HCT116 (cell line): Measurements from ENCODE around the gene FGFR3. TPM values are rescaled to one million over a fixed set of nuclear protein-coding genes. Genes with fewer than 3 reads are reported as not detected.

Source experiments
- ATAC-seq: fragments of 200-7000 bp; cut with Tn5 transposase; 2 replicates; pipeline ENCODE4 v1.9.1; 2020; ENCODE audit warnings: mild to moderate bottlenecking, moderate library complexity
- BruUV-seq: library from RNA; stranded (reverse); fragments of 400-500 nt; replicated peaks from 2 replicates; lab custom pipeline; 2021; lab: Mats Ljungman, UMichigan
- CTCF ChIA-PET: fragments of 300-600 bp; sonication (Branson Sonifier 250); formaldehyde crosslinking; loops from one replicate; lab custom pipeline; 2021; ENCODE audit warnings: antibody characterized with exemption; lab: Charles Lee
- POLR2A ChIA-PET: fragments of 300-600, 350-600 bp; sonication (Branson Sonifier 250); formaldehyde crosslinking; loops from one replicate; lab custom pipeline; 2021; ENCODE audit warnings: antibody characterized with exemption; lab: Charles Lee
- RAD21 ChIA-PET, 2 experiments: fragments of 300-600 bp; sonication (Branson Sonifier 250); formaldehyde crosslinking; loops; one replicate each; lab custom pipeline; 2023; ENCODE audit warnings: low total read pairs in 2 of 2; ENCODE audit not compliant: uncharacterized antibody in 2 of 2, unreplicated experiment in 2 of 2, low non-redundant PET in 1 of 2; lab: Charles Lee
- DNase-seq: peaks from one replicate; pipeline ENCODE4 v3.0.0-alpha.2; 2010; ENCODE audit warnings: low read depth, low spot score
- H2AFZ ChIP-seq: fragments of 200-600 bp; shearing (Covaris generic), sonication (generic); 2 replicates; pipeline ENCODE4 v1.6.1; 2017; ENCODE audit warnings: low read depth, mixed run types, mixed read lengths, antibody characterized with exemption, low read length; ENCODE audit not compliant: poor library complexity, severe bottlenecking
- H3K27ac ChIP-seq: 2 replicates; pipeline ENCODE4 v1.5.1; 2012; ENCODE audit warnings: low read depth, low read length
- H3K27me3 ChIP-seq: fragments of 200-600 bp; sonication (generic); 2 replicates; pipeline ENCODE4 v1.6.1; 2016; ENCODE audit warnings: mixed run types, low read length, mixed read lengths; ENCODE audit not compliant: insufficient read depth
- H3K36me3 ChIP-seq, 2 experiments: fragments of 200-500 bp in 1 of 2; fragments of 200-600 bp in 1 of 2; sonication (Bioruptor generic) in 1 of 2; sonication (generic) in 1 of 2; 2 replicates each; pipeline versions ENCODE4 v1.5.1 to v1.6.1; 2014 to 2016; ENCODE audit warnings: low read length in 2 of 2, inconsistent platforms in 1 of 2, mixed read lengths in 1 of 2, mixed run types in 1 of 2; ENCODE audit not compliant: insufficient read depth in 2 of 2, control insufficient read depth in 1 of 2
- H3K4me1 ChIP-seq, 2 experiments: fragments of 200-600 bp in 1 of 2; sonication (generic) in 1 of 2; 2 replicates each; pipeline versions ENCODE4 v1.5.1 to v1.6.1; 2012 to 2017; ENCODE audit warnings: low read length in 2 of 2, inconsistent platforms in 1 of 2, mild to moderate bottlenecking in 1 of 2, mixed read lengths in 1 of 2, mixed run types in 1 of 2, moderate library complexity in 1 of 2; ENCODE audit not compliant: insufficient read depth in 2 of 2, control insufficient read depth in 1 of 2
- H3K4me2 ChIP-seq: fragments of 200-600 bp; sonication (generic); 2 replicates; pipeline ENCODE4 v1.6.1; 2017; ENCODE audit warnings: mixed run types, low read length, mixed read lengths
- H3K4me3 ChIP-seq, 2 experiments: fragments of 200-600 bp in 1 of 2; sonication (generic) in 1 of 2; replicated peaks in 1 of 2; 2 replicates each; pipeline ENCODE4 v1.5.1; 2011 to 2016; ENCODE audit warnings: low read length in 2 of 2, control low read depth in 1 of 2, low read depth in 1 of 2, mild to moderate bottlenecking in 1 of 2, mixed read lengths in 1 of 2, mixed run types in 1 of 2
- H3K79me2 ChIP-seq: fragments of 200-600 bp; sonication (generic); 2 replicates; pipeline ENCODE4 v1.6.1; 2017; ENCODE audit warnings: mild to moderate bottlenecking, mixed run types, low read length, moderate library complexity, mixed read lengths; ENCODE audit not compliant: insufficient read depth
- H3K9ac ChIP-seq: fragments of 200-600 bp; sonication (generic); 2 replicates; pipeline ENCODE4 v1.6.1; 2016; ENCODE audit warnings: low read length, mixed read lengths
- H3K9me2 ChIP-seq: fragments of 200-600 bp; sonication (generic), shearing (Covaris generic); 2 replicates; pipeline ENCODE4 v1.6.1; 2017; ENCODE audit warnings: mixed run types, mild to moderate bottlenecking, moderate library complexity; ENCODE audit not compliant: insufficient read depth
- H3K9me3 ChIP-seq, 2 experiments: fragments of 200-500 bp in 1 of 2; fragments of 200-600 bp in 1 of 2; sonication (Bioruptor generic) in 1 of 2; sonication (generic) in 1 of 2; 2 replicates each; pipeline ENCODE4 v1.6.1; 2014 to 2017; ENCODE audit warnings: low read length in 2 of 2, mixed read lengths in 2 of 2, inconsistent platforms in 1 of 2, low read depth in 1 of 2, mild to moderate bottlenecking in 1 of 2, mixed run types in 1 of 2, moderate library complexity in 1 of 2; ENCODE audit not compliant: control insufficient read depth in 1 of 2, insufficient read depth in 1 of 2
- H4K20me1 ChIP-seq: fragments of 200-600 bp; sonication (generic), shearing (Covaris generic); 2 replicates; pipeline ENCODE4 v1.6.1; 2017; ENCODE audit warnings: mixed run types, mild to moderate bottlenecking, moderate library complexity; ENCODE audit not compliant: insufficient read depth
- CBX3 ChIP-seq: IDR thresholded peaks from 2 replicates; pipeline ENCODE4 v1.6.1; 2012; ENCODE audit warnings: low read depth
- ELF1 ChIP-seq: IDR thresholded peaks from 2 replicates; pipeline ENCODE4 v1.6.1; 2012; ENCODE audit warnings: low read depth, borderline replicate concordance
- EZH2 ChIP-seq: fragments of 200-600 bp; sonication (generic); IDR thresholded peaks from 2 replicates; pipeline ENCODE4 v1.6.1; 2017; ENCODE audit warnings: antibody characterized with exemption, mixed run types
- POLR2A ChIP-seq: IDR thresholded peaks from 2 replicates; pipeline ENCODE4 v1.7.0; 2011; ENCODE audit warnings: borderline replicate concordance; ENCODE audit not compliant: insufficient read depth, insufficient read length; ENCODE audit errors: extremely low read depth
- RAD21 ChIP-seq: IDR thresholded peaks from 2 replicates; pipeline ENCODE4 v1.6.1; 2012; ENCODE audit warnings: low read depth, mild to moderate bottlenecking
- SIN3A ChIP-seq: IDR thresholded peaks from 2 replicates; pipeline ENCODE4 v1.6.1; 2012; ENCODE audit warnings: low read depth
- SP1 ChIP-seq: IDR thresholded peaks from 2 replicates; pipeline ENCODE4 v1.6.1; 2012; ENCODE audit warnings: low read depth
- intact Hi-C: fragments of 100-400 bp; cut with micrococcal nuclease; formaldehyde crosslinking; loops from 2 replicates; pipeline ENCODE4 v1.10.0; 2022
- total RNA-seq: library from RNA; stranded (reverse); gene quantifications from one replicate; pipeline ENCODE4 v1.2.1, GENCODE V29; 2021; ENCODE audit not compliant: unreplicated experiment
- TF ChIP-seq, protein P1 (sequence below), 3 experiments: fragments of 200-600 bp in 1 of 3; sonication (generic) in 1 of 3; IDR thresholded peaks in 2 of 3; conservative IDR thresholded peaks in 1 of 3; 2 replicates each; pipeline ENCODE4 v1.5.1; 2012 to 2017; ENCODE audit warnings: low read depth in 2 of 3, low read length in 2 of 3, antibody characterized with exemption in 1 of 3, borderline replicate concordance in 1 of 3, control low read depth in 1 of 3, mild to moderate bottlenecking in 1 of 3, mixed read lengths in 1 of 3, mixed run types in 1 of 3, moderate library complexity in 1 of 3; ENCODE audit not compliant: insufficient read depth in 1 of 3

The FGFR3 gene
- total RNA-seq, 1 experiment from 2014 or later, result 31.7 TPM

DNA sequence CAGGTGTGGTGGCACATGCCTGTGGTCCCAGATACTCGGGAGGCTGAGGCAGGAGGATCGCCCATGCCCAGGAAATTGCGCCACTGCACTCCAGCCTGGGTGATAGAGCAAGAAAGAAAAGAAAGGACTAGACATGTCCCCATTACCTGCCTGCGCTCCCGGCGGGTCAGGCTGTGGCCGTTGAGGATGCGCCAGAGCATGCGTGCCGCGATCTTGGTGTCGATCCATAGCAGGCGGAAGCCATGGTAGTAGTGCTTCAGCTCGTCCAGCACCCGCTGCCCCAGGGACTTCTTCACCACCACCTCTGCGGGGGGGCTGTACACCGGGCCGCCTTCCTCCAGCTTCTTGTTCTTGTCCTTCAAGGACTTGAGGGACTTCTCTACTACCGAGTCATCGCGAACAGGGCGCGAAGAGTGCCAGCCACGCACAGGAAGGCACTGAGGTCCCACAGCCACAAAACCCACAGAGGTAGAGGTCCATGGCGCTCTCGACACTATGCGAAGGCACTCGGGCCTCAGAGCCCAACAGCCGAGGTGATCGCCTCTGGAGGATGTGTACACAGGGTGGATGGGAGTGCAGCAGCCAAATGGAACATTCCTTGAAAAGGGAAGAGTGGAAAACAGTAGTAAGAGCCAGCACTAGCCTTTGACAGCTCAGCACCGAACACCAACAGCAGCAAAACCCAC, 48.3 kb downstream of the FGFR3 start (continued):
- TF ChIP-seq, protein P1, sequence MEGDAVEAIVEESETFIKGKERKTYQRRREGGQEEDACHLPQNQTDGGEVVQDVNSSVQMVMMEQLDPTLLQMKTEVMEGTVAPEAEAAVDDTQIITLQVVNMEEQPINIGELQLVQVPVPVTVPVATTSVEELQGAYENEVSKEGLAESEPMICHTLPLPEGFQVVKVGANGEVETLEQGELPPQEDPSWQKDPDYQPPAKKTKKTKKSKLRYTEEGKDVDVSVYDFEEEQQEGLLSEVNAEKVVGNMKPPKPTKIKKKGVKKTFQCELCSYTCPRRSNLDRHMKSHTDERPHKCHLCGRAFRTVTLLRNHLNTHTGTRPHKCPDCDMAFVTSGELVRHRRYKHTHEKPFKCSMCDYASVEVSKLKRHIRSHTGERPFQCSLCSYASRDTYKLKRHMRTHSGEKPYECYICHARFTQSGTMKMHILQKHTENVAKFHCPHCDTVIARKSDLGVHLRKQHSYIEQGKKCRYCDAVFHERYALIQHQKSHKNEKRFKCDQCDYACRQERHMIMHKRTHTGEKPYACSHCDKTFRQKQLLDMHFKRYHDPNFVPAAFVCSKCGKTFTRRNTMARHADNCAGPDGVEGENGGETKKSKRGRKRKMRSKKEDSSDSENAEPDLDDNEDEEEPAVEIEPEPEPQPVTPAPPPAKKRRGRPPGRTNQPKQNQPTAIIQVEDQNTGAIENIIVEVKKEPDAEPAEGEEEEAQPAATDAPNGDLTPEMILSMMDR (IDR thresholded peaks at IDR 0.05 in 2 of 3, conservative IDR thresholded peaks at IDR 0.05 in 1 of 3; ENCODE audit: borderline replicate concordance in 1 of 3, insufficient read depth in 1 of 3, low read depth in 2 of 3, low read length in 2 of 3), result no peak
- no peak for TF ChIP-seq CBX3
- no peak for TF ChIP-seq ELF1
- TF ChIP-seq RAD21, result no peak
- TF ChIP-seq SP1, result no peak

DNA sequence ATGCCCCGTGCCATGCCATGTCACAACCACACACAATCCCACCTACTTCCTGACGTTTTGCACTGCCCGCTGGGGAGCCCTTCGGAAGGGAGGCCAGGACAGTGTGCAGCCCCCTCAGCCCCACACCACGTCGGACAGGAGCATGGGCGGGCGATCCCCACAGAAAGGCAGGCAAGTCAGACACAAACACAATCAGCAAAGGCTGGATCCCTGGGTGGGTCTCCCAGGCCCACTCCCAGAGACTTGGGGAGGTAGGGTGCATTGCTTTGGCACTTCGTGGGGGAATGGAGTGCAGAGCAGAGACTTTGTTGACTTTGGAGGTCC, 48.8 kb downstream of the FGFR3 start:
- ATAC-seq (no peak), DNase-seq (no peak)
- H2AFZ ChIP-seq, result no peak overlapping the region
- no peaks in the 10 kb centered on the region for H4K20me1 ChIP-seq
- ChIA-PET POLR2A (no interaction called here), CTCF (no interaction called here), RAD21 (no interaction called here)
- no TSS peak for BruUV-seq
- no peak overlapping the region for H3K4me3 ChIP-seq
- no peaks in the 10 kb centered on the region for H3K9me3 ChIP-seq
- no peaks in the 10 kb centered on the region for H3K9me2 ChIP-seq
- TF ChIP-seq SIN3A, result no peak
- TF ChIP-seq CBX3, result no peak
- TF ChIP-seq POLR2A, result no peak
- TF ChIP-seq EZH2, result no peak
- no peak overlapping the region for H3K9ac ChIP-seq
- H3K36me3 ChIP-seq, result peaks cover 31 to 49% of the 10 kb centered on the region in 2 experiments; a peak in 3 of 4 replicates
- H3K79me2 ChIP-seq, result peaks cover 92% of the 10 kb centered on the region
- no peaks in the 10 kb centered on the region for H3K4me1 ChIP-seq
- H3K27ac ChIP-seq, result no peak overlapping the region
- H3K27me3 ChIP-seq, result no peaks in the 10 kb centered on the region
- H3K4me2 ChIP-seq, result no peak overlapping the region
- intact Hi-C loops, result no loop called here
